Bronchial epithelial cell (primary cell): Measurements from ENCODE around the gene CBFA2T3. TPM values are rescaled to one million over a fixed set of nuclear protein-coding genes. Genes with fewer than 3 reads are reported as not detected.

ENCODE experiments used
- DNase-seq: peaks from one replicate; pipeline ENCODE4 v3.0.0-alpha.2; 2010; ENCODE audit warnings: low read depth
- FAIRE-seq: peaks from 2 replicates; lab custom pipeline; 2011; peaks lifted over from hg19 to GRCh38; lab: Jason Lieb, UNC
- H3K27me3 ChIP-seq: 2 replicates; pipeline ENCODE4 v1.5.1; 2011; ENCODE audit warnings: low read length; ENCODE audit not compliant: control insufficient read depth, insufficient read depth
- H3K36me3 ChIP-seq: 2 replicates; pipeline ENCODE4 v1.5.1; 2011; ENCODE audit warnings: low read length; ENCODE audit not compliant: control insufficient read depth, insufficient read depth
- H3K4me3 ChIP-seq: 2 replicates; pipeline ENCODE4 v1.5.1; 2011; ENCODE audit warnings: mild to moderate bottlenecking, low read depth, low read length, control low read depth
- total RNA-seq: library from RNA; depleted of rRNA; stranded (reverse); fragments of >200 nt; gene quantifications from 2 replicates; pipeline ENCODE4 v1.2.1, GENCODE V29; 2014
- TF ChIP-seq, protein P1 (sequence below): IDR thresholded peaks from 2 replicates; pipeline ENCODE4 v1.5.1; 2011; ENCODE audit warnings: mild to moderate bottlenecking, moderate library complexity, low read length, control low read depth, inconsistent platforms; ENCODE audit not compliant: insufficient read depth, severe bottlenecking

The CBFA2T3 gene
- total RNA-seq, 1 donor from 2014 or later, result 0.26 TPM

DNA sequence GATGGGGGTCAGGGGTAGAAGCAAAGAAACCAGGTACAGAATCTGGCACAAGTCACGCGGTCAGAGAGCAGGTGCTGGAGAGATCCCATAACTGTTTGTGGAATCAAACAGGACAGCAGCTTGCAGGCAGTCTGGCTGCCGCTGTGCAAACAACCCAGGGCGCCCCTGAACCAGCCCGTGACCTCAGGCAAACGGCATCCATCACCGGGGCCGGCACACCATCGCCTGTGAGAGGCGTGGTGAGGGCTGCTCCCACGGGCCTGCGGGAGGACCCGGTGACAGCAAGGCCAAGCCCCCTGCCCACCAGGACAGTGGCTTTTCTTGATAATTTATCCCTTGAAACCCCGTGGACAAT is 47.9 kb downstream of the CBFA2T3 start:
- no peaks in the 10 kb centered on the region for H3K27me3 ChIP-seq
- TF ChIP-seq, protein P1, sequence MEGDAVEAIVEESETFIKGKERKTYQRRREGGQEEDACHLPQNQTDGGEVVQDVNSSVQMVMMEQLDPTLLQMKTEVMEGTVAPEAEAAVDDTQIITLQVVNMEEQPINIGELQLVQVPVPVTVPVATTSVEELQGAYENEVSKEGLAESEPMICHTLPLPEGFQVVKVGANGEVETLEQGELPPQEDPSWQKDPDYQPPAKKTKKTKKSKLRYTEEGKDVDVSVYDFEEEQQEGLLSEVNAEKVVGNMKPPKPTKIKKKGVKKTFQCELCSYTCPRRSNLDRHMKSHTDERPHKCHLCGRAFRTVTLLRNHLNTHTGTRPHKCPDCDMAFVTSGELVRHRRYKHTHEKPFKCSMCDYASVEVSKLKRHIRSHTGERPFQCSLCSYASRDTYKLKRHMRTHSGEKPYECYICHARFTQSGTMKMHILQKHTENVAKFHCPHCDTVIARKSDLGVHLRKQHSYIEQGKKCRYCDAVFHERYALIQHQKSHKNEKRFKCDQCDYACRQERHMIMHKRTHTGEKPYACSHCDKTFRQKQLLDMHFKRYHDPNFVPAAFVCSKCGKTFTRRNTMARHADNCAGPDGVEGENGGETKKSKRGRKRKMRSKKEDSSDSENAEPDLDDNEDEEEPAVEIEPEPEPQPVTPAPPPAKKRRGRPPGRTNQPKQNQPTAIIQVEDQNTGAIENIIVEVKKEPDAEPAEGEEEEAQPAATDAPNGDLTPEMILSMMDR, result no peak
- no peak for DNase-seq
- no peak overlapping the region for H3K4me3 ChIP-seq
- no peak for FAIRE-seq
- H3K36me3 ChIP-seq, result no peaks in the 10 kb centered on the region

DNA sequence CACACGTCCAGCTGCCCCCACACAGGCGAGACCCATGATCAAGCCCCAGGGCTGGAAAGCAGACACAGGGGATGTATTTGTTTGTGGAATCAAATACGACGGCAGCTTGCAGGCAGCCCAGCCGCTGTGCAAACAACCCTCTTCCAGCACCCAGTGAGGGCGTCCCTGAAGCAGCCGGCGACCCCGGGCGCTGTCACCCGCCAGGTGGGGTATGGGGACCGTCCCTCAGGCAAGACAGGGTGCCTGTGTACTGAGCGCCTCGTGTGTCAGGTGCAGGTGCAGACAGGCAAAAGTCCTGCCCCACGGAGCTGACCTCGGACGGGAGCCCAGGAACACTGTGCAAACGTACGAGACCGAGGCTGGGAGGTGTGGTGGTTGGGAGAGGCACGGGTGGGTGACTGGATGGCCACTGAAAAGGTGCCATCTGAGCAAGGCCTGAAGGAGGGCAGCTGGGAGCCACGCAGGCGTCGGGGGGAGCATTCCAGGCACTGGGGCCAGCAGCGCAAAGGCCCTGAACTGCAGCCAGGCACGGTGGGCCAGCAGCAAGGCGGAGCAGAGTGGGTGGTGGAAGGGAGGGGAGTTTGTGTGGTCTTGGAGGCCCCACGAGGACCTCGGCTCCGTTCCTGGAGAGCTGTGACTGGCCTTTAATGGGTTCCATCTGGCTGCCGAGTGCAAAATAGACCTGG is 48.5 kb downstream of the CBFA2T3 start:
- no peak for DNase-seq
- no peak for FAIRE-seq
- no peaks in the 10 kb centered on the region for H3K36me3 ChIP-seq
- TF ChIP-seq, protein P1, result no peak
- H3K27me3 ChIP-seq, result no peaks in the 10 kb centered on the region
- H3K4me3 ChIP-seq, result no peak overlapping the region

DNA sequence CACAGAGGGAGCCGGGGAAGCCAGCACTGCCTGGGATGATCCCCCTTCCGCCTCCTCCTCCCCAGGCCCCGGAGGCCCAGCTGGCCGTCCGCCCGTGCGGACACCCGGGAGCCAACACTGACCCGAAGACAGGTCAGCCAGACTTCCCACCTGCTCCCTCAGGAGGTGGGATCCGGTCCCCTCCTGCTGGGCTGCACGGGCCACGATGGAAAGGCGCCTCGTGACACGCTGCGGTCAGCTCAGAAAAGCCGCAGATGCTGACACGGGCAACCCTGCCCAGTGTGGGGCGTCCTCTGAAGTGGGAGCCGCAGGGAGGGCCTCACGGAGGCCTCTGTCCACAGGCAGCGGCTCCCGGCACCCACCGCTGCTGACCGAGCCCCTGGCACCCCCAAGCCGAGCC is 49.3 kb downstream of the CBFA2T3 start:
- TF ChIP-seq, protein P1, result no peak
- DNase-seq (no peak), FAIRE-seq (no peak)
- H3K4me3 ChIP-seq, result no peak overlapping the region
- H3K27me3 ChIP-seq, result no peaks in the 10 kb centered on the region
- H3K36me3 ChIP-seq, result no peaks in the 10 kb centered on the region

DNA sequence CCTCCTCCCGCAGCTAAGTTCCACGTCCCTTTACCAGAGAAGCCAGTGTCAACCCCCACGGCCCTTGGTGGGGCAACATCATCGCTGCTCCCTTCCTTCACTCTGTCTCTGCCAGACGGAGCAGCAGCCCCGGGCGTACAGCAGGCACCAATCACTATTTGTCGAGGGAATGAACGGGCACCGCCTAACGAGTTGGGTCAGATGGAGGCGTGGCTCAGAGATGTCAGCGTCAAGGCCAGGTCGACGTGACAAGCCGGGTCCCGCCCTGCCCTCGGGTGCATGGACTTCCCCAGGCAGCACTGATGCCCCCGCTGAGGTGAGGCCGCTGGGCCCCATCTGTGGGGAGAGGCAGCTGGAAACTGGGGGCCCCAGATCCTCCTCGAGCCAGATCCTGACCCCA is 50.0 kb downstream of the CBFA2T3 start:
- no peaks in the 10 kb centered on the region for H3K27me3 ChIP-seq
- DNase-seq (no peak), FAIRE-seq (no peak)
- TF ChIP-seq, protein P1, result no peak
- H3K36me3 ChIP-seq, result no peaks in the 10 kb centered on the region
- H3K4me3 ChIP-seq, result no peak overlapping the region

DNA sequence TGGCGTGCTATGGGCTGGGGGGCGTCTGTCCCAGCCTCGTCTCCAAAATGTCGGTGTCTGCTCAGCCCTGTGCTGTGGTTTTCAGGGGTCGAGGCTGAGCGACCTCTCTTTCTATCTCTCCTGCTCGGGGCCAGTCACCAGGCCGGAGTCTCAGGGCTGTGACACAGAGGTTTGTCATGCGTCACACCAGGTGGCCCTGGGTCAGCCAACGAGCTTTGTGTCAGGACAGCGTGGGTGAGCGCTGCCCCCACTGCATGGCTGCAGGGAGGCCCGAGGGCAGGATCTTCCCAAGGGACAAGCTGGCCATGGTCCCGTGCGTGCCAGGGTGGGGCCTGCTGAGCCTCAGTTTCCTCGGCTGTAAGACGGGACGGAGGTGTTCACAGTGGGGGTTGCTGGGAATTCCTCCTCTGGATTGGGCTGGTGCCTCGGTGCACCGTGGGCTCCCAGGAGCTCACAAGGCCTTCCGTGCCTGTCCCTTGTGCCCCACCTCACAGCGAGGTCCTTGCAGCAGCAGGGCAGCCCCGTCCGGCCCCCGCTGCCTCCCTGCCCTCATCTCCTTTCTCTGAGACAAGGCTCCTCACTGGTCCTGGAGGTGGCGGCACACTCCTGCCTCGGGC is 50.5 kb downstream of the CBFA2T3 start:
- FAIRE-seq (no peak), DNase-seq (no peak)
- TF ChIP-seq, protein P1, result no peak
- H3K4me3 ChIP-seq, result no peak overlapping the region
- H3K36me3 ChIP-seq, result no peaks in the 10 kb centered on the region
- no peaks in the 10 kb centered on the region for H3K27me3 ChIP-seq
